Neural crest cell (in vitro differentiated cells): ENCODE data around the gene NUCB2. TPM values are rescaled to one million over a fixed set of nuclear protein-coding genes. Genes with fewer than 3 reads are reported as not detected.
"Not testable (repeated sequence)": the region's sequence is repeated elsewhere in the genome, so short reads cannot be mapped to it uniquely, and the experiment has no call there.

Source experiments
- DNase-seq: peaks from one replicate; pipeline ENCODE4 v3.0.0; 2021; ENCODE audit warnings: low read depth, mixed read lengths, low spot score
- H3K27ac Mint-ChIP-seq: one replicate; pipeline ENCODE4 v1.8.0; 2021; ENCODE audit warnings: mild to moderate bottlenecking, mixed read lengths; ENCODE audit not compliant: unreplicated experiment
- H3K27me3 Mint-ChIP-seq: 2 replicates; pipeline ENCODE4 v1.8.0; 2021; ENCODE audit warnings: low read depth, mild to moderate bottlenecking, mixed read lengths
- H3K36me3 Mint-ChIP-seq: 2 replicates; pipeline ENCODE4 v1.8.0; 2021; ENCODE audit warnings: low read depth, mild to moderate bottlenecking, mixed read lengths
- H3K4me1 Mint-ChIP-seq: 2 replicates; pipeline ENCODE4 v1.8.0; 2021; ENCODE audit warnings: mixed read lengths
- H3K4me3 Mint-ChIP-seq: one replicate; pipeline ENCODE4 v1.8.0; 2021; ENCODE audit warnings: mild to moderate bottlenecking, mixed read lengths
- H3K9me3 Mint-ChIP-seq: 2 replicates; pipeline ENCODE4 v1.8.0; 2021; ENCODE audit warnings: mixed read lengths
- CTCF ChIP-seq: fragments of 200-600 bp; sonication (generic); conservative IDR thresholded peaks from 2 replicates; pipeline ENCODE4 v1.5.0; 2021; ENCODE audit warnings: antibody characterized with exemption, mild to moderate bottlenecking
- long read RNA-seq: library from polyadenylated mRNA; unstranded; transcript quantifications from one replicate; pipeline ENCODE4 v2.0.0, GENCODE V29; 2020
- total RNA-seq: library from RNA; stranded (reverse); gene quantifications from 2 replicates; pipeline ENCODE4 v1.2.1, GENCODE V29; 2021

NUCB2 gene
- total RNA-seq: 58.6 and 59.3 TPM in 2 replicates
- long read RNA-seq, partial matches to known transcripts: 13 of 32 reads
- long read RNA-seq, other reads (novel, unspliced or antisense): 15 of 32 reads

GRCh38 chr11:17276236-17277023 is at the start of gene NUCB2:
TSS of gene NUCB2 (plus strand) at chr11:17276739. CDS start at chr11:17295324, 18,585 bp downstream.
- DNase-seq: peak; percentile 98
- no peaks in the 10 kb centered on the region for H3K9me3 Mint-ChIP-seq
- TF ChIP-seq CTCF: no peak
- no peaks in the 10 kb centered on the region for H3K27me3 Mint-ChIP-seq
- H3K36me3 Mint-ChIP-seq: no peaks in the 10 kb centered on the region
- peak within 1 kb of the TSS; percentile 56 for H3K4me3 Mint-ChIP-seq
- peaks cover 22% of the 10 kb centered on the region for H3K4me1 Mint-ChIP-seq
- H3K27ac Mint-ChIP-seq: peak within 1 kb of the TSS; percentile 87

GRCh38 chr11:17228186-17228925 is 48.2 kb upstream of the NUCB2 start:
- H3K27me3 Mint-ChIP-seq, H3K9me3 Mint-ChIP-seq, DNase-seq, H3K27ac Mint-ChIP-seq, H3K4me3 Mint-ChIP-seq, H3K4me1 Mint-ChIP-seq, H3K36me3 Mint-ChIP-seq: not testable (repeated sequence)

- no peak overlapping the region for H3K27ac Mint-ChIP-seq
- H3K36me3 Mint-ChIP-seq: no peaks in the 10 kb centered on the region
- no peak overlapping the region for H3K4me3 Mint-ChIP-seq
- H3K4me1 Mint-ChIP-seq: peaks cover 5% of the 10 kb centered on the region
- no peaks in the 10 kb centered on the region for H3K9me3 Mint-ChIP-seq
- no peaks in the 10 kb centered on the region for H3K27me3 Mint-ChIP-seq
- TF ChIP-seq CTCF: no peak
- DNase-seq: no peak
These were observed 46.9 kb upstream of the NUCB2 start for GRCh38 chr11:17229481-17230152.

GRCh38 chr11:17230867-17231851 is 45.4 kb upstream of the NUCB2 start:
- Mint-ChIP-seq H3K4me1 (peaks cover 9% of the 10 kb centered on the region), H3K27me3 (no peaks in the 10 kb centered on the region), H3K36me3 (no peaks in the 10 kb centered on the region), H3K9me3 (no peaks in the 10 kb centered on the region), H3K27ac (no peak overlapping the region), H3K4me3 (no peak overlapping the region)
- no peak for TF ChIP-seq CTCF
- no peak for DNase-seq

GRCh38 chr11:17233101-17233500 is 43.4 kb upstream of the NUCB2 start:
- no peak for DNase-seq
- no peak for TF ChIP-seq CTCF
- H3K4me1 Mint-ChIP-seq: peaks cover 9% of the 10 kb centered on the region
- H3K4me3 Mint-ChIP-seq: no peak overlapping the region
- no peaks in the 10 kb centered on the region for H3K27me3 Mint-ChIP-seq
- no peaks in the 10 kb centered on the region for H3K9me3 Mint-ChIP-seq
- H3K27ac Mint-ChIP-seq: no peak overlapping the region
- H3K36me3 Mint-ChIP-seq: no peaks in the 10 kb centered on the region
